ENCODE data around the gene CDCA4.
"Not testable (repeated sequence)": the region's sequence is repeated elsewhere in the genome, so short reads cannot be mapped to it uniquely, and the experiment has no call there.

Gene CDCA4

GRCh38 chr14:105033412-105033900 is 12.6 kb upstream of the CDCA4 start:
- DNase-seq (ENCODE audit: low read depth in 3 of 3), result not testable (repeated sequence)

GRCh38 chr14:105032451-105032901 is 11.6 kb upstream of the CDCA4 start:
- DNase-seq (ENCODE audit: low read depth in 3 of 3), result not testable (repeated sequence)

- no peak for DNase-seq (ENCODE audit: low read depth in 3 of 3)
Observed at GRCh38 chr14:105030836-105031396, 10.0 kb upstream of the CDCA4 start.

- DNase-seq (ENCODE audit: low read depth in 3 of 3), result no peak
Observed at GRCh38 chr14:105030194-105030593, 9.3 kb upstream of the CDCA4 start.

- no peak for DNase-seq (ENCODE audit: low read depth in 3 of 3)
Observed at GRCh38 chr14:105029402-105029801, 8.5 kb upstream of the CDCA4 start.

GRCh38 chr14:105028251-105028927 is 7.5 kb upstream of the CDCA4 start:
- DNase-seq (ENCODE audit: low read depth in 3 of 3), result no peak

- DNase-seq (ENCODE audit: low read depth in 3 of 3), result not testable (repeated sequence)
Observed at GRCh38 chr14:105027718-105028117, 6.8 kb upstream of the CDCA4 start.

GRCh38 chr14:105026802-105027563 is 6.1 kb upstream of the CDCA4 start:
- no peak for DNase-seq (ENCODE audit: low read depth in 3 of 3)

- no peak for DNase-seq (ENCODE audit: low read depth in 3 of 3)
Observed at GRCh38 chr14:105026033-105026785, 5.3 kb upstream of the CDCA4 start.

- no peak for DNase-seq (ENCODE audit: low read depth in 3 of 3)
Observed at GRCh38 chr14:105025429-105025828, 4.5 kb upstream of the CDCA4 start.

GRCh38 chr14:105023791-105024480 is 3.1 kb upstream of the CDCA4 start:
- no peak for DNase-seq (ENCODE audit: low read depth in 3 of 3)

- no peak for DNase-seq (ENCODE audit: low read depth in 3 of 3)
Observed at GRCh38 chr14:105023144-105023543, 2.3 kb upstream of the CDCA4 start.

- no peak for DNase-seq (ENCODE audit: low read depth in 3 of 3)
Observed at GRCh38 chr14:105022276-105022670, 1.4 kb upstream of the CDCA4 start.

- DNase-seq (ENCODE audit: low read depth in 3 of 3), result peak in 2 of 3 experiments; percentile 21 to 31
Observed at GRCh38 chr14:105021656-105022275, 883 bp upstream of the CDCA4 start.

GRCh38 chr14:105019861-105020814 is 745 bp downstream of the CDCA4 start:
- peak; percentile 28 to 48 (median 29) for DNase-seq (ENCODE audit: low read depth in 3 of 3)

- DNase-seq (ENCODE audit: low read depth in 3 of 3), result no peak
Observed at GRCh38 chr14:105018414-105018813, 2.5 kb downstream of the CDCA4 start.

GRCh38 chr14:105015905-105016304 is 5.0 kb downstream of the CDCA4 start:
- no peak for DNase-seq (ENCODE audit: low read depth in 3 of 3)

- DNase-seq (ENCODE audit: low read depth in 3 of 3), result no peak
Observed at GRCh38 chr14:105015242-105015641, 5.6 kb downstream of the CDCA4 start.

GRCh38 chr14:105014631-105015030 is 6.3 kb downstream of the CDCA4 start:
- no peak for DNase-seq (ENCODE audit: low read depth in 3 of 3)

GRCh38 chr14:105014032-105014431 is 6.9 kb downstream of the CDCA4 start:
- DNase-seq (ENCODE audit: low read depth in 3 of 3), result no peak

Measured in stimulated activated CD4-positive, alpha-beta T cell treated with anti-CD3 and anti-CD28 coated beads, TNF-alpha, amount 100 ng/mL, for 4 hours (primary cell).